SK-N-DZ (cell line): Measurements from ENCODE around the gene FAM53A.
"Not testable (repeated sequence)": the region's sequence is repeated elsewhere in the genome, so short reads cannot be mapped to it uniquely, and the experiment has no call there.

Source experiments
- DNase-seq: peaks from one replicate; pipeline ENCODE4 v3.0.0-alpha.2; 2015; ENCODE audit warnings: low spot score

Gene FAM53A

DNA sequence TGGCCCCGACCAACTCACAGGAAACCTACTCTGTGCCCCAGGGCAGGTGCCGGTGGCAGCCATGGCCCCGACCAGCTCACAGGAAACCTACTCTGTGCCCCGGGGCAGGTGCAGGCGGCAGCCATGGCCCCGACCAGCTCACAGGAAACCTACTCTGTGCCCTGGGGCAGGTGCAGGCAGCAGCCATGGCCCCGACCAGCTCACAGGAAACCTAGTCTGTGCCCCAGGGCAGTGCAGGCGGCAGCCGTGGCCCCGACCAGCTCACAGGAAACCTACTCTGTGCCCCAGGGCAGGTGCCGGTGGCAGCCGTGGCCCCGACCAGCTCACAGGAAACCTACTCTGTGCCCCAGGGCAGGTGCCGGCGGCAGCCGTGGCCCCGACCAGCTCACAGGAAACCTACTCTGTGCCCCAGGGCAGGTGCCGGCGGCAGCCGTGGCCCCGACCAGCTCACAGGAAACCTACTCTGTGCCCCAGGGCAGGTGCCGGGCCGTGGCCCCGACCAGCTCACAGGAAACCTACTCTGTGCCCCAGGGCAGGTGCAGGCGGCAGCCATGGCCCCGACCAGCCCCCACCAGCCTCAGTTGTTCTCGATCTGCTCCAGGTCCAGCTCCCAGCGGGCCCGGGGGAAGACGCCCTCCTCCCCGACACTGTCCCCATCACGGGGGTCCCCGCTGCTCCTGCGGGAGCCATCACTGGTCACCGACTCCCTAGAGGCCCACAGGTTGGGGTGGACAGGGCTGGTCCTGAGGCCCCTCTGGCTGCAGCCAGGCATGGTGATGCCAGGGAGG lies 43.2 kb downstream of the FAM53A start:
- DNase-seq = not testable (repeated sequence)

DNA sequence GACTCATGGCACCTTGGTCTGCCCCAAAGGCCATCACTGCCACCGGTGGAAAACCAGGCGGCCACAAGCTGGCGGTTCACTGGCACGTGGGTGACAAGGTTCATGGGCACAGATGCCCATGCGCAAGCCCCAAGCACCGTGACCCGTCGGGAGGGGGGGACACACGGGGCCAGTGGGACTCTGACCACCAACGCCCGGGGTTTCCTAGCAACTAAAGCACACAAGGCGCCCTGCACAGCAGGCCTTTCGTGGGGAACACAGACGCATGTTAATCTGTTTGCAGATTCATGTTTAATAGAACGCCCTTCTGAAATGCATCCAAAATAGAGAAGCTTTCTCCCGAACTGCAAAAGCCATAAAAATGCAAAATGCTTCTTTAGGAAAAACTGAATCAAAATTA lies 43.9 kb downstream of the FAM53A start:
- no peak for DNase-seq

DNA sequence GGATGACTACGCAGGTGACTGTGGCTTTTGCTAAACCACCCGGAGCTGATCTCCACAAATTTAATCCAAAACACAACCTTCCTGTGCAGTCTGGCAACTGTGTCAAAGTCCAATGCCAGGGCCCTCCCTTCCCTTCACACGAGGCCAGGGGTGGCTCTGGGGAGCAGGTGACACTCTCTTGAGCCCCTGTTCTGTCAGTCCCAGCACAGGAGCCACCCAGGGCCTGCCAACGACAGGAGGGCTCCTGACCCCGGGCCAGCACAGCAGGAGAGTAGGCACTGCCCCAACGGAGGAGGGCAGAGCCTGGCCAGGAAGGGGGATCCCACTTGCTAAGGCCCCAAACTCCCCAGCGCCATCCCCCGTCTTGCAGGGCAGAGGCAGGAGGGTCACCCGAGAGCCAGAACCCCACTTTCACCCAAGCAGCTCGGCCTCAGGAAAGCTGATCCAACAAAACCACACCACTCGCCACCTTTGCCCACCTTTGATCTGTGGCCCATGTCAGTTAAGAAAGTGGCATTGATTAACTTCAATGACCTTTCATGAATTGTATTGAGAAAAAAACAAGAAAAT lies 44.7 kb downstream of the FAM53A start:
- no peak for DNase-seq

DNA sequence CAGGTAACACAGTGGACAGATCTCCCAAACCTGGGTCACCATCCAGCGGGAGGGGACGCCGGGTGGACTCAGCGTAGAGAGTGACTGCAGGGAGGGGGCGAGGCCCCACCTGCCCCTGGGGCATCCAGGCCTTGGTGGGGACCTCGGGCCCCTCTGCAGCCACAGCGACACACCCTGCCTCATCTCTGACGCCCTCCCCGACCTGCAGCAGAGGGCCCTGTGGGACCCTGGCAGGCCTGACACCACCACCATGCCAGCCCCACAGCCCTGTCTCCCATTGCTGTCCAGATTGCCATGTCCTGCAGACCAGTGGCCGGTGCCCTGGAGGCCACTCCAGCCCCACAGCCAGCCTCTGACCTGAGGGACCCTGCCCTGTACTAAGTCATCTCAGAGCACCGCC lies 45.2 kb downstream of the FAM53A start:
- no peak for DNase-seq

DNA sequence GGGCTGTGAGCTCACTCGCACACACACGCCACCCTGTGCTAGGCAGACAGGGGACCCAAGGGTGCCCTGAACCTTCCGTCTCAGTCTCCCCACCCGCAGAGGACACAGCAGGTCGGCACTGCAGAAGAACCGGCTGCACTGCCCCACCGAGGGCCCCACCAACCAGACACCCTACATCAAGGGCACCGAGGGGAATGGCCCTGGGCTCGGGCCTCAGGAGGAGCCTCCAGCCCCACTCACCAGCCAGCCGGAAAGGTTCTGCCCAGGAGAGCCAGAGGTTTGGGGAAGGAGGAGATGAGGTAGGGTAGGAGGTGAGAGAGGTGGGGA lies 45.9 kb downstream of the FAM53A start:
- no peak for DNase-seq

DNA sequence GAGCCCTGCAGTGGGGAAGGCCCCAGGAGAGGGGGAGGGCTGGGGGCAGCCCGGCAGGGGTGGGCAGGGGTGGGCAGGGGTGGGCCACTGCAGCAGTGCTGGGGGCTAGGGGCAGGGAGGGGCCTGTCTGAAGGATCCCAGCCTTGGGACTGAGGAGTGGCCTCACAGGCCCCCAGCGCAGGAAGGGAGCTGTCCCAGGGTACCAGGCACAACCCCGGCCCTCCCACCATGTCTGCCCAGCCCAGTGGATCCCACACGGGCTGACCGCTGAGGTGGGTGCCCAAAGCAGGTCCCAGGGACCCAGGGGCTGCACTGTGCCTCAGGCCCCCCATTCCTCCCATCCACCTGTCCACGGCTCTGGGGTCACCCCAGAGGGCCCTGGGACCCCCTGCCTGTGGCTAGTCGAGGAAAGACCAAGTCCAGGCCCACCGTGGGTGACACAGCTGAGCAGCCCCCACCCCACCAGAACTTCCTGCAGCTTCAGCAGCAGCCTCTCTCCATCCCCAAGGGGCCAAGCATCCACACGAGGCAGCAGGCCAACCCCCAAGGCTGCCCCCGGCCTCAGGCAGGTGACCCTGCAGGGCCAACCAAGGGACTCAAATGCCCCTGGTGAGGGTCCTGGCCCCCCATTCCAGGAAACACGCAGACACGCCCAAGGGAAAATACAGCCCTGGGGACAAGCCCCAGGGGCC lies 46.4 kb downstream of the FAM53A start:
- DNase-seq = no peak

DNA sequence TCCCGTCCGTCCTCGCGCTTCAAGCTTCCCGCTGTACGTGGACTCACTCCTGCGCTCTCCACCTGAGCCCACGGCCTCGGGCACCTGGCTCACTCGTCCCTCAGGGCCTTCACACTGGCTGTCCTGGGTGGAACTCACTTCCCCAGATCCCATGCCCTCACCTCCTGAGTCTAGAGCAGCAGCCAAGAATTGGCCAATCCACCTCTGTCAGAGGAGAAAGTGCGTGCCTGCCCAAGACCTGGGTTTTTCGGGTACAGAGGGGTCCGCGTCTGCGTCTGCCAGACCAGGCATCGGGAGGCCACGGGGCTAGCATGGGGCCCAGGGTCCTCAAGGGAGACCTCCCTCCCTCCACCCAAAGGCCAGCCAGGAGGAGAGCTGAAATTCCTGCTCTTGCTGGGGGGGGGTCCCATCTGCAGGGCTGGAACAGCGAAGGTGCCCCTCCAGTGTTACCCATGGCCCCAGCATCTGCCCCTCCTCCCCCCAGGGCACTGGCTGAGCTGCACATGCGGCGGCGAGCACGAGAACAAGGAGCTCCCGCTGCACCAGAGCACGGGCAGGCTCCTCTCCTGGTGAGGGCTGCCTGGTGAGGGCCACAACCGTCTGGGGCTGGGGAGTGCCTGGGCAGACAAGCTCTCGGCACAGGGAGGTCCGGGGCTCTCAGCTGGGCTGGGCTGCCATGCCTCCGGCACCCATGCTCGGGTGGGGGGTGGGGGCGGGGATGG lies 47.5 kb downstream of the FAM53A start:
- no peak for DNase-seq

DNA sequence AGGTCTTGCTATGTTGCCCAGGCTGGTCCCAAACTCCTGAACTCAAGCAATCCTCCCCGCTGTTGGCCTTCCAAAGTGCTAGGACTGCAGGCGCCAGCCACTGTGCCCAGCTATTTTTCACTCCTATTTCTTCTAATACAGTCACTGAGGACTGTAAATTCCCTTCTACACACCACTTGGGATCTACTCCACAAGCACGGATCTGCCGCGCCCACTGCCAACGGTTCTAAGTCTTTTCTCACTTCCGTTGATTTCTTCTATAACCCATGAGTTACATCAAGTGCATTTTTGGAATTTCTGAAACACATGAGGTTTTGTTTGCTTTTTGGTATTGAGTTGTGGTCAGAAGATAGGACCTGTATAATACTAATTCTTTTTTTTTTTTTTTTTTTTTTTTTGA lies 48.6 kb downstream of the FAM53A start:
- DNase-seq = no peak

DNA sequence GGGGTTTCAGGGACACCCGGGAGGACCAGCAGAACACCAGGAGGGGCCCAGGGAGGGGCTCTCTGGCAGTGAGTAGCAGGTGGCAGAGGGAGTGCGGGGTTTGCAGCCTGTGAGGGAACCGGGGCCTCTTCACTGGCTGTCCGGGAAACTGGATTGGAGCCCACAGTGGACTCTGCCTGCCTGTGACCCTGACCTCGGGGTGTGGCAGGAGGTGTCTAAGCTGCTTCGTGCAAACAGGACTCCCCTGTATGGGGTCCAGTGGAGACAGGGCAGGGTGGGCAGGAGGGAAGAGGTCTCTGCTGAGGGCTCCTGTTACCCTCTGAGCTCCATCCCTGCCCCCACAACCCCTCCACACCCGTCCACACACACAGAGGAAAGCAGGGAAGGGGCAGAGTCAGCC lies 50.1 kb downstream of the FAM53A start:
- no peak for DNase-seq

DNA sequence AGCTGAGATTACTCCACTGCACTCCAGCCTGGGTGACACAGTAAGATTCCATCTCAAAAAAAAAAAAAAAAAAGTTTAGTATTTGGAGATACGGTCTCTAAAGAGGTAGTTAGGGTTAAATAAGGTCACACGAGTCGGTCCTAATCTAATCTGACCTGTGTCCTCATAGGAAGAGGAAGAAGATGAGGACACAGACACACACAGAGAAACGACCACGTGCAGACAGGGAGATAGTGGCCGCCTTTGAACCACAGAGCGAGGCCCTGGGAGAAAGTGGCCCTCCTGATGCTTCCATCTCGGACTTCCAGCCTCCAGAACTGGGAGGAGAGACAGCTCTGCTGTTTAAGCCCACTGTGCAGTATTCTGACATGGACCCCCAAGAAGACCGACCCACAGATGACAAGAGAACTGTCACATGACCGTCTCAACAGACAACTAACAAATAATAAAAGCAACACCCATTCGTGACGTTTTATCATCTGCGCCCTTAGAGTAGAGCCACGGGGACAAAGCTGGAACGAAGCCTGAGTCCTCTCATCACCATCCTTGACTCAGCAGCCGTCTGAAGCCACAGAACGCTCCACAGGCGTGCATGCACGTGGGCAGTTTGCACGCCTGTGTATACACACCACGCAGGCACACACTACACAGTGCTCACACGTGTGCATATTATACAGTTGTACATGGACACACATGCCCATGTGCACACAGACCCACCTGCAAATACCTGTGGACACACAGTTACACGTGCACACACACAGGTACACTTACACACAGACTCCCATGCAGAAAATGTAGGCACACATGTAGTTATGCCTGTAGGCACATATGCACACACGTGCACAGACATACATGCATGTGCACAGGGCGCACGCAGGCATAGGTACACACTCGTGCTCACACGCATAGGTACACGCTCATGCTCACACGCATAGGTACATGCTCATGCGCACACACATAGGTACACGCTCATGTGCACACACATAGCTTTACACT lies 51.7 kb downstream of the FAM53A start:
- no peak for DNase-seq

DNA sequence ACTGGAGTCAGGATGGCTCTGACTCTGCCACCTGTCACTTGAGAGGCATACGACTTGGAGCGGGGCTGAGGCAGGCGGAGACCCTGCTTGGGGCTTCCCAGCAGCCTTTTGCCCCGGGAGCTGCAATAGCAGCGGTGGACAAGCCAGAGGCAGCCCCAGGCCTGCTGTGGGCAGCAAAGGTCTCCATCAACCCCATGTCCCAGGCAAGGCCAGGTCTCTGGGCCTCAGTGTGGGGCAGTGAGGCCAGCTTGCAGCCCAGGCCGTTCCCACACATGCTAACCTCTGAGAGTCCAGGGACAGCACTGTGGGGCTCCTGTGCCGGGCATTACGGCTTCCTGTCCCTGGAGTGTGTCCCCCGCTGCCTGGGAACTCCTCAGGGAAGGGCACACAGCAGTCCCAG lies 53.0 kb downstream of the FAM53A start:
- no peak for DNase-seq

DNA sequence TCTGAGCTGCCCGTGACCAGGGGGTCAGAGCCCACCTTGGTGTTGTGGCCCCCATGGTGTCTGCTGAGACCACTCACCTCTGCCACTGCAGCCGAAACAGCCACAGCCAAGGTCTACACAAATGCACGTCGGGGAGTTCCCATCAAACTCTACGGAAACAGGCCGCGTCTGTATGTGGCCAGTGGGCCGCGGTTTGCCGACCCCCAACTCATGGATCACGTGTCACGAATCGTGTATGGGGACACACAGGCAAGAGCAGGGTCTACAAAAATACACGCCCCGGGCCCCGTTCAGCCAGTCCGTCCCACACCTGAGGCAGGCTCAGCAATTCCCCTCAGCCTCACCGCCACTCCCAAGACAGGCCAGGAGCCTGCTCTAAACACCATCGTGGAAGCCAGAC lies 53.8 kb downstream of the FAM53A start:
- no peak for DNase-seq

DNA sequence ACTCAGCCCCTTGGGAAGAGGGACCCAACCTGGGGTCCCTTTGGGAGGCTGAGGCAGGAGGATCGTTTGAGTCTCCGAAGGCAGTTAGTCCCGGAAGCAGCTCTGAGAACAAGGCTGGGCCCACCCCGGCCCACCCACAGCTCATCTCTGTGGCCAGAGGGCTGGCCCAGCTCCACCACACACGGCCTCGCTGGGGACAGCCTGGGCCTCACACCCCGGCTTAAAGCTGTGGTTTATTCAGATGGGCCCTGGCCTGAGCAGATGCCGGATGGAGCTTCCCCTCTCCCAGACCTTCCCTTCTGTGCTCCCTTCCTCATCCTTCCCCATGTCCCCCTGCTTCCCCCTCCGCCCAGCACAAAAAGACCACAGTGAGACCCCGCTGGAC lies 54.4 kb downstream of the FAM53A start:
- DNase-seq = no peak

DNA sequence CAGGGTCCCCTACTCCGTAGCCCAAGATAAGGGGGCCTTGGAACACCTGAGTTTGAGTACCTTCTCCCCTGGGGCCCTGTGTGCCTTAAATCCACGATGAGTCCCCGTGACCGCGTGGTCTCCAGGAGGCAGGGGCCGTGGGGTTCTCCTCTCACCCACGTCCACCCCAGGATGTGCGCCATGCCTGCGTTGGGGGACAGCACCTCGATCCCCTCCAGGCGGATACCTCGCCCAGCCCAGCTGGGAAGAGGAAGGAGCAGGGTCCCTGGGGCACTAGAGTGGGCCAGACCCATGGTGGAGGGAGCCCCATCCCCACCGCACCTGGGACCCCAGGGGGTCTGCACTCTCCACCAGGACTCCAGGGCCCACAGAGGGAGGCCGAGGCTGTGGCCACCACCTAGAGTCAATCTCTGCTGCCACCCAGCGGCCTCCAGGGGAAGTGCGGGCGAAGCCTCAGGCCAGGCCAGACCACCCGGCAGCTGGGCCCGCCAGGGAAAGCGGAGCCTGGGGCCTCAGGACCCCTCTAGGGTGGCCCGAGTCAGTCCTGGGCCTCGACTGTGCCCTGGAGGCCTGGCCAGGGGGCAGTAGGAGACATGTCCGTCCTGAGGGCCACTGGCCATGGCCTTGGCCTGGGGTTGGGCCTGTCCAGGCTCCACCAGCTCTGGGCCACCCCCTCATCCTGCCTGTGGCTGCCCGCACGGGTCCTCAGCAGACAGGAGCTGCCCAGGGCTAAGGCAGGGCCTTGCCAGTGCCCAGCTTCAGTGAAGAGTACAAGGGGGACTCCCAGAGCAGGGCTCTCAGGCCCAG lies 55.0 kb downstream of the FAM53A start:
- peak; percentile 52 for DNase-seq

DNA sequence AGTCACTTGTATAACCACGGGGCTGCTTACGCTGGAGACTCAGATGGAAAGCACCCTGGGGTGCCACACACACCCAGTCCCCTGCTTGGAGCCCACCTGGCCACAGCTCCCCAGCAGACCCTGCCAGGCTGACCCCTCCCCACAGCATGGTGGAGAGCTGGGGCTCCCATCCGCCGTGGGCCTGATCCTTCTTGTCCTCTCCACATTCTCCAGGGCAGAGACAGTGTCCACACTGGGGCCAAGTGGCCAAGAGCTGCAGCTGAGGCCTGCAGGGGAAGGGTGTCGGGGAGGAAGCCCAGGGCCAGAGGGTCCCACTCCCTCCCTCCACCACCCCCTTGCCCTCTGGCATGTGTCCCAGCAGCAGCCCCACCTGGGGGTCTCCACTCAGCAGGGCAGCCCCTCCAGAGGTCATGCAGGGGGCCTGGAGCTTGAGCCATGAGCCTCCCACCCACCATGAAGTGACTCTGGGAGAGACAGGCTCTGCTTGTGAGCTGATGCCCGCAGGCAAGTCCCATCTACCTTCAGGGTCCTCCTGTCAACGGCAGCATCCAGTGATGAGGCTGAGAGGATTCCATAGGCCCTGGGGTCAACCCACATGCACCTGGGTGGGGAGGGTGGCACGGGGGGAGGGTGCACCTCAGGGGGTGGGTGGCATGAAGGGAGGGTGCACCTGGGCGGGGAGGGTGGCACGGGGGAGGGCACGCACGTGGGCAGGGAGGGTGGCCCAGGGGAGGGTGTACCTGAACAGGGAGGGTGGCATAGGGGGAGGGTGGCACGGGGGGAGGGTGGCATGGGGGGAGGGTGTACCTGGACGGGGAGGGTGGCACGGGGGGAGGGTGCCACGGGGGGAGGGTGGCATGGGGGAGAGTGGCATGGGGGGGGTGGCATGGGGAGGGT lies 56.4 kb downstream of the FAM53A start:
- DNase-seq = no peak

DNA sequence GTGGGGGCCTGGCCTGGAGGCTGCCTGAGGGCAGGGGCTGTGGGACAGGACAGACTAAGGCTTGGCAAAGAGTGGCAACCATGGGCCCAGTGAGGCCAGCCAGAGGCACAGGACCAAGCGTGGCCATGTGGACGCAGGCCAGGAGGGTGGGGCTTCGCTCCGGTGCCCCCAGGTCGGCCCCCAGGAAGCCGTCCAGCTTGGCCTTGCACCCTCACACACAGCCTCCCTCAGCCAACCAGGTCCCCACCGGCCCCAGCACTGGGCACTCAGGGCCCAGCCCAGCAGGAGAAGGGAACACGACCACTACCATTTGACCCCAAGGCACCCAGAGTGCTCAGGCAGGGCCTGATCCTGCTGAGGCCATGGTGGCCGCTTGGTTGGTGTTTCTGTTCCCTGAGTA lies 57.2 kb downstream of the FAM53A start:
- DNase-seq = no peak

DNA sequence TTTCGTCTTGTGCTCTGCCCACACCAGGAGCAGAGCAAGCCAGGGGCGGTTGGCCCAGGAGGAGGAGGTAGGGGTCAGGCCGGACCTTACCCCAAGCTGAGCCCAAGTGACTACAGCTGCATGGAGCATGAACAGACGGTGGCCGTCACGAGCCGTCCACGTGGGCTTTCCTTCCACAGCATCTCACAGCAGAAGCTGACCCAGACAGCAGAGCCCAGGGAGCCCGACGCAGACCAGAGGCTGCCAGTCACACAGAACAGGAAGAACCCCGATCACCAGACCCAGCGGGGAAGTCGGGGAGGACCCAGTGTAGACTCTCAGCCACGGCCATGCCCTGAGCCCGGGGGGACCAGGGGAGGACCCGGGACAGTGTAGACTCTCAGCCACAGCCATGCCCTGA lies 58.0 kb downstream of the FAM53A start:
- DNase-seq = no peak

DNA sequence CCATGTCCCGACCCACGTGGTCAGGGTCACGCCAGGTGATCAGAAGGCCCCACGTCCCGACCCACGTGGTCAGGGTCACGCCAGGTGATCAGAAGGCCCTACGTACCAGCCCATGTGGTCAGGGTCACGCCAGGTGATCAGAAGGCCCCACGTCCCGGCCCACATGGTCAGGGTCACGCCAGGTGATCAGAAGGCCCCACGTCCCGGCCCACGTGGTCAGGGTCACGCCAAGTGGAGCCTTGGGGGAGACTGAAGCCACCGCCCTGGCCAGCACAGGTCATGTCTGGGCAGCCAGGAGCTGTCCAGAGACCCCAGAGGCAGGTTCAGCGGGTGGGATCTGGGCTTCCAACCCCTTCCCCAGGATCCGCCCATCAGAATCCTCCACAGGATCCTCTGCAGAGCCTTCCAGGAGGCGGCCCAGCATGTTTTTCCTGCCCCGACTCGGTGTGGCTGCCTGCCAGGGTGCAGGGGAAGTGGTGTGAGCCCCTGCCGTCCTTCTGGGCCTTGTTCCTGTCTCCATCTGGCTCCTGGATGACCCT lies 58.4 kb downstream of the FAM53A start:
- no peak for DNase-seq

DNA sequence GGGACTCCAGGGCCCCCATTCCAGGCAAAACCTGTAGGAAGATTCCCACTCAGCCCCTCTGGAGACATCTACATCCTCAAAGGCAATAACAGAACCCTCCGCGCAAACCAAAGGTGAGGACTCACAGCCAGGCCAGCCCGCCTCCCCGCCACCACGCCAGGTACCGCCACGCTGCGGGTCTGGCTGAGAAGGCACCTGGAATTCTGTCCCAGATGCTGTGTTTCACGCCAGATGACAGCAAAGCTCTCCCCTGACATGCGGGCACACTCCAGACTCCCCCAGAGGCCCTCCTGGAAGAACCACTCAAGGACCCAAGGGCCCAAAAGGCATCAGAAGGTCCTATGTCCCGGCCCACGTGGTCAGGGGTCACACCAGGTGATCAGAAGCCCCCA lies 59.6 kb downstream of the FAM53A start:
- DNase-seq = no peak
